ENCODE data around the gene PHF12. TPM values are rescaled to one million over a fixed set of nuclear protein-coding genes. Genes with fewer than 3 reads are reported as not detected.
"Not testable (repeated sequence)": the region's sequence is repeated elsewhere in the genome, so short reads cannot be mapped to it uniquely, and the experiment has no call there.

PHF12 gene
- polyA plus RNA-seq, 2 of the 4 experiments (the other 2 are of a cell fraction) = 25.3 to 29.9 TPM

DNA sequence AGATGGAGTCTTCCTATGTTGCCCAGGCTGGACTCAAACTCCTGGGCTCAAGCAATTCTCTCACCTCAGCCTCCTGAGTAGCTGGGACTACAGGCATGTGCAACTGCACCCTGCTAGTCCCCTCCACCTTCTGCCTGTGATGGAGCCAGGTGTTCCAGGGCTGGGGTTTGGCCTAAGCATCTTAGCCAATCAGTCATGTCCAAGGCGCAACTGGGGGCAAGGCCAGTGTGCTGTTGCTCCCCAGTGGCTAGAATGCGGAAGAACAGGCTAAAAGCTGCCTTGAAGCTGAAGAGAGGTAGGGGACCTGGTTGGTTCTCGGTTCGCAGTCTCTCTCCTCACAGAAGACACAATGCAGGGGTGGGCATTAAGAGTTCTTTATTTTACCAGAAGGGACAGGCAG lies 72.3 kb downstream of the PHF12 start:
- FAIRE-seq (no peak), ATAC-seq (peak; percentile 77 to 96), DNase-seq (ENCODE audit: low read depth in 1 of 2, low spot score in 1 of 2) (peak; percentile 81 to 90)
- 89% methylated on average over 4 of the region's 4 CpGs for WGBS (ENCODE audit: missing lambda C conversion rate)
- ChIA-PET CTCF (interaction anchor here (0.6 to 5.9 kb wide), 24 partner anchors 8 to 1448 kb away, joined by 3 to 82 read pairs (median 4); partner anchors contain the start of genes DHRS13, FLOT2, NEK8 and SDF2), POLR2A (interaction anchor here (1.0 kb wide), 1 partner anchor 152 kb away, joined by 3 read pairs; no protein-coding TSS in a partner anchor)
- H3K27ac ChIP-seq = no peak overlapping the region
- H3K4me3 ChIP-seq = no peak overlapping the region
- TF ChIP-seq, protein P1, sequence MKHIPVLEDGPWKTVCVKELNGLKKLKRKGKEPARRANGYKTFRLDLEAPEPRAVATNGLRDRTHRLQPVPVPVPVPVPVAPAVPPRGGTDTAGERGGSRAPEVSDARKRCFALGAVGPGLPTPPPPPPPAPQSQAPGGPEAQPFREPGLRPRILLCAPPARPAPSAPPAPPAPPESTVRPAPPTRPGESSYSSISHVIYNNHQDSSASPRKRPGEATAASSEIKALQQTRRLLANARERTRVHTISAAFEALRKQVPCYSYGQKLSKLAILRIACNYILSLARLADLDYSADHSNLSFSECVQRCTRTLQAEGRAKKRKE (CRISPR knock-in tag; IDR thresholded peaks at IDR 0.05; ENCODE audit: low read depth) = no peak
- TF ChIP-seq ESRRA (IDR thresholded peaks at IDR 0.05; ENCODE audit: borderline replicate concordance, low read length) (no peak), HDAC2 (IDR thresholded peaks at IDR 0.05) (no peak), HOXB13 (CRISPR knock-in tag; IDR thresholded peaks at IDR 0.05; ENCODE audit: low read depth) (no peak), TFCP2L1 (CRISPR knock-in tag; IDR thresholded peaks at IDR 0.05) (no peak), KDM1A (IDR thresholded peaks at IDR 0.05; ENCODE audit: low read depth) (no peak), RAD21 (conservative IDR thresholded peaks at IDR 0.05 in 1 of 2, IDR thresholded peaks at IDR 0.05 in 1 of 2) (peak; percentile 67 to 88), POLR2AphosphoS2 (conservative IDR thresholded peaks at IDR 0.05; ENCODE audit: low read length) (no peak), BHLHE40 (IDR thresholded peaks at IDR 0.05; ENCODE audit: low read depth, low read length) (no peak), SMC3 (IDR thresholded peaks at IDR 0.05) (peak; percentile 42; the same call in 2 of the 3 replicates)
- TF ChIP-seq, protein P2, sequence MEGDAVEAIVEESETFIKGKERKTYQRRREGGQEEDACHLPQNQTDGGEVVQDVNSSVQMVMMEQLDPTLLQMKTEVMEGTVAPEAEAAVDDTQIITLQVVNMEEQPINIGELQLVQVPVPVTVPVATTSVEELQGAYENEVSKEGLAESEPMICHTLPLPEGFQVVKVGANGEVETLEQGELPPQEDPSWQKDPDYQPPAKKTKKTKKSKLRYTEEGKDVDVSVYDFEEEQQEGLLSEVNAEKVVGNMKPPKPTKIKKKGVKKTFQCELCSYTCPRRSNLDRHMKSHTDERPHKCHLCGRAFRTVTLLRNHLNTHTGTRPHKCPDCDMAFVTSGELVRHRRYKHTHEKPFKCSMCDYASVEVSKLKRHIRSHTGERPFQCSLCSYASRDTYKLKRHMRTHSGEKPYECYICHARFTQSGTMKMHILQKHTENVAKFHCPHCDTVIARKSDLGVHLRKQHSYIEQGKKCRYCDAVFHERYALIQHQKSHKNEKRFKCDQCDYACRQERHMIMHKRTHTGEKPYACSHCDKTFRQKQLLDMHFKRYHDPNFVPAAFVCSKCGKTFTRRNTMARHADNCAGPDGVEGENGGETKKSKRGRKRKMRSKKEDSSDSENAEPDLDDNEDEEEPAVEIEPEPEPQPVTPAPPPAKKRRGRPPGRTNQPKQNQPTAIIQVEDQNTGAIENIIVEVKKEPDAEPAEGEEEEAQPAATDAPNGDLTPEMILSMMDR (IDR thresholded peaks at IDR 0.05) = peak; percentile 48
- TF ChIP-seq, protein P3, sequence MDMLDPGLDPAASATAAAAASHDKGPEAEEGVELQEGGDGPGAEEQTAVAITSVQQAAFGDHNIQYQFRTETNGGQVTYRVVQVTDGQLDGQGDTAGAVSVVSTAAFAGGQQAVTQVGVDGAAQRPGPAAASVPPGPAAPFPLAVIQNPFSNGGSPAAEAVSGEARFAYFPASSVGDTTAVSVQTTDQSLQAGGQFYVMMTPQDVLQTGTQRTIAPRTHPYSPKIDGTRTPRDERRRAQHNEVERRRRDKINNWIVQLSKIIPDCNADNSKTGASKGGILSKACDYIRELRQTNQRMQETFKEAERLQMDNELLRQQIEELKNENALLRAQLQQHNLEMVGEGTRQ (IDR thresholded peaks at IDR 0.05) = no peak
- no peaks in the 10 kb centered on the region for H3K4me1 ChIP-seq
- H3K4me2 ChIP-seq = no peak overlapping the region
- H3K9me3 ChIP-seq = no peaks in the 10 kb centered on the region

DNA sequence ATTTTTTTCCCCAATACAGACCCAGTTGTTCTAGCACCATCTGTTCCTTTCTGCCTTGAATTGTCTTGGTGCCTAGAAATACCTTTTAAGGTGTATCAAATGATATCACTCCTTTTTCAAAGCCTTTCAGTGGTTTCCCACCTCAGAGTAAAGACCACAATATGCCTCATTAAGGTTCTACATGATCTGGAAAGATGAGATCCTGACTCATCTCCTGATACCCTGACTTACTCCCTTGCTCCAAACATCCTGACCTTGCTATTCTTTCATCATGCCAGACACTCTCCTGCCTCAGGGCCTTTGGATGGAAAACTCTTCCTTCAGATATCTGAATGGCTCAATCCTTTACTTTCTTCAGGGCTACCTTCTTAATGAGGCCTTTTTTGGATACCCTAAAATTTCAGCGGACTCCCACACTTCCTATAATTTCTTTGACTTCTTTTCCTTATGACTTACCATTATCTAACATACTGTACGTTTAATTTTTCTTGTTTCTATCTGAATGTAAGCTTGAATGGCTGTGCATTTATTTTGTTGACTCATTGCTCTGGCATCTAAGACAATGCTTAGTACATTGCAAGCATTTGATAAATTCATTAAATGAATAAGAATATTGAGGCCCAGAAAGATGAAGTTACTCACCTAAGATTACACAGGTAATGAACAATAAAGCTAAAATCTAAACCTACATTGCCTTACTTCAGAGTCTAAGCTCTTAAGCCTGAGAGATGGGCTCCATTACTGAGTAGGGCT lies 73.0 kb downstream of the PHF12 start:
- ATAC-seq = no peak
- TF ChIP-seq FOSB (CRISPR knock-in tag; IDR thresholded peaks at IDR 0.05) = no peak
- TF ChIP-seq CHD2 (IDR thresholded peaks at IDR 0.05; ENCODE audit: low read length, partially characterized antibody) = no peak
- no peak for TF ChIP-seq EHMT2 (IDR thresholded peaks at IDR 0.05; ENCODE audit: low read depth)
- TF ChIP-seq JUNB (IDR thresholded peaks at IDR 0.05) = no peak
- TF ChIP-seq EP300 (IDR thresholded peaks at IDR 0.05) = no peak
- TF ChIP-seq TP53 (CRISPR knock-in tag; IDR thresholded peaks at IDR 0.05) = no peak
- TF ChIP-seq, protein P4, sequence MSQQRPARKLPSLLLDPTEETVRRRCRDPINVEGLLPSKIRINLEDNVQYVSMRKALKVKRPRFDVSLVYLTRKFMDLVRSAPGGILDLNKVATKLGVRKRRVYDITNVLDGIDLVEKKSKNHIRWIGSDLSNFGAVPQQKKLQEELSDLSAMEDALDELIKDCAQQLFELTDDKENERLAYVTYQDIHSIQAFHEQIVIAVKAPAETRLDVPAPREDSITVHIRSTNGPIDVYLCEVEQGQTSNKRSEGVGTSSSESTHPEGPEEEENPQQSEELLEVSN (IDR thresholded peaks at IDR 0.05; ENCODE audit: borderline replicate concordance, low read depth) = no peak
- TF ChIP-seq RARB (CRISPR knock-in tag; IDR thresholded peaks at IDR 0.05) = no peak
- TF ChIP-seq ESRRA (IDR thresholded peaks at IDR 0.05; ENCODE audit: borderline replicate concordance, low read length) = no peak
- no peak for TF ChIP-seq EHF (CRISPR knock-in tag; IDR thresholded peaks at IDR 0.05)
- TF ChIP-seq FOSL2 (IDR thresholded peaks at IDR 0.05) = no peak
- TF ChIP-seq FOSL2 (CRISPR knock-in tag; IDR thresholded peaks at IDR 0.05) = no peak
- TF ChIP-seq, protein P5, sequence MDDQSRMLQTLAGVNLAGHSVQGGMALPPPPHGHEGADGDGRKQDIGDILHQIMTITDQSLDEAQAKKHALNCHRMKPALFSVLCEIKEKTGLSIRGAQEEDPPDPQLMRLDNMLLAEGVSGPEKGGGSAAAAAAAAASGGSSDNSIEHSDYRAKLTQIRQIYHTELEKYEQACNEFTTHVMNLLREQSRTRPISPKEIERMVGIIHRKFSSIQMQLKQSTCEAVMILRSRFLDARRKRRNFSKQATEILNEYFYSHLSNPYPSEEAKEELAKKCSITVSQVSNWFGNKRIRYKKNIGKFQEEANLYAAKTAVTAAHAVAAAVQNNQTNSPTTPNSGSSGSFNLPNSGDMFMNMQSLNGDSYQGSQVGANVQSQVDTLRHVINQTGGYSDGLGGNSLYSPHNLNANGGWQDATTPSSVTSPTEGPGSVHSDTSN (IDR thresholded peaks at IDR 0.05) = no peak
- no peak for TF ChIP-seq BHLHE40 (IDR thresholded peaks at IDR 0.05; ENCODE audit: low read depth, low read length)
- no peak for TF ChIP-seq RFX5 (IDR thresholded peaks at IDR 0.05)
- no peak for TF ChIP-seq MAZ (IDR thresholded peaks at IDR 0.05; ENCODE audit: borderline replicate concordance, low read depth, low read length)
- no peak for TF ChIP-seq ZFP36 (IDR thresholded peaks at IDR 0.05; ENCODE audit: borderline replicate concordance, partially characterized antibody)
- TF ChIP-seq KDM1A (IDR thresholded peaks at IDR 0.05; ENCODE audit: low read depth) = no peak
- TF ChIP-seq POLR2A (IDR thresholded peaks at IDR 0.05; ENCODE audit: low read length) = no peak
- TF ChIP-seq HOXB13 (CRISPR knock-in tag; IDR thresholded peaks at IDR 0.05; ENCODE audit: low read depth) = no peak
- TF ChIP-seq CEBPB (IDR thresholded peaks at IDR 0.05) = no peak
- no peak for DNase-seq (ENCODE audit: low read depth in 1 of 2, low spot score in 1 of 2)
- ChIA-PET POLR2A (interaction anchor here (1.0 kb wide), 1 partner anchor 152 kb away, joined by 3 read pairs; no protein-coding TSS in a partner anchor), CTCF (interaction anchor here (0.6 to 5.9 kb wide), 21 partner anchors 8 to 1448 kb away, joined by 3 to 82 read pairs (median 4); partner anchors contain the start of genes DHRS13, FLOT2, NEK8 and SDF2)
- Histone ChIP-seq H3K4me3 (no peak overlapping the region), H3K9me3 (no peaks in the 10 kb centered on the region), H3K27ac (no peak overlapping the region), H3K4me1 (no peaks in the 10 kb centered on the region), H3K4me2 (no peak overlapping the region)
- WGBS (ENCODE audit: missing lambda C conversion rate) = 86% methylated on average over 2 of the region's 2 CpGs
- no peak for FAIRE-seq

DNA sequence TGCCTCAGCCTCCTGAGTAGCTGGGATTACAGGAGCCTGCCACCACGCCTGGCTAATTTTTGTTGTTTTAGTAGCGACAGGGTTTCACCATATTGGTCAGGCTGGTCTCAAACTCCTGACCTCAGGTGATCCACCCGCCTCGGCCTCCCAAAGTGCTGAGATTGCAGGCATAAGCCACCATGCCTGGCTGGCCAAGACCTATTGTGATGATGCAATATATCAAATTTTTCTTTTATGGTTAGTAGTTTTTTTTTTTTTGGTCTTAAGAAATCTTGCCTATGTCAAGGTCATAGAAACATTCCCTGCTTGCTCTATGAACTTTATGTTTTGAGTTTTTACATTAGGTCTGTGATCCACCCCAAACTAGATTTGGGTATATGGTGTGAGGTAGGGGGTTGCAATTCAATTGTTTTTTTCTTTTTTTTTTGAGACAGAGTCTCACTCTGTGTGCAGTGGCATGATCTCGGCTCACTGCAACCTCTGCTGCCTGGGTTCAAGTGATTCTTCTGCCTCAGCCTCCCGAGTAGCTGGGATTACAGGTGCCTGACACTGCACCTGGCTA lies 74.1 kb downstream of the PHF12 start:
- H3K4me3 ChIP-seq; ATAC-seq; DNase-seq (ENCODE audit: low read depth in 1 of 2, low spot score in 1 of 2); H3K4me1 ChIP-seq; H3K27ac ChIP-seq; H3K9me3 ChIP-seq; FAIRE-seq; H3K4me2 ChIP-seq: not testable (repeated sequence)
- POLR2A ChIA-PET = interaction anchor here (0.7 kb wide), 1 partner anchor 10 kb away, joined by 5 read pairs; no protein-coding TSS in a partner anchor
- CTCF ChIA-PET = interaction anchor here (1.5 to 4.1 kb wide), 2 partner anchors 21 to 26 kb away, joined by 3 to 20 read pairs; partner anchors contain the start of genes DHRS13 and FLOT2
- 83% methylated on average over 6 of the region's 6 CpGs for WGBS (ENCODE audit: missing lambda C conversion rate)

All from A549 (cell line).